ENCODE measurements around the gene GPR139.

GPR139 gene

DNA sequence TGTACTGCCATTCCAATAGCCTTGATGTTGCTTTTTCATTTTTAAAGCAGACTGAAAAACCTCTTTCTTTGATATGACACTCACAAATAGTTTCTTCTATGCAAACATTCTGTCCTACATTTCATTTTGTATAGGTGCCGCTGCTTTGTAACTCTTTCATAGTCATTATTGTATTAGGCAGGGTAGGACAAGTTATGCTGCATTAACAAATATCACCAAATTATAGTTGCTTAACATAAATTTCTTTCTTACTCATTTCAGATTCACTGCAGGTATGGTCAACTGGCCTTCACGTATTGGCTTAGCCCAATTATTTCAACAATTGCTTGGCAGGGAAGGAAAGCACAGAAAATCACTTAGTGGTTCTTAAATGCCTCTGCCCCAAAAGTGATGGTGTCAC is 70.8 kb downstream of the GPR139 start:
- Histone ChIP-seq H3K9ac (ENCODE audit: low read depth, low read length) (no peak overlapping the region), H2AFZ (ENCODE audit: low read depth, low read length) (no peak overlapping the region), H3K4me1 (ENCODE audit: insufficient read depth, low read length) (no peaks in the 10 kb centered on the region), H3K4me3 (ENCODE audit: low read depth in 1 of 2, low read length in 2 of 2) (no peak overlapping the region), H3K79me2 (ENCODE audit: insufficient read depth, low read length) (no peaks in the 10 kb centered on the region), H3K27ac (ENCODE audit: low read length) (no peak overlapping the region), H4K20me1 (ENCODE audit: insufficient read depth, low read length) (no peaks in the 10 kb centered on the region), H3K27me3 (ENCODE audit: insufficient read depth, low read length, poor library complexity) (no peaks in the 10 kb centered on the region), H3K4me2 (ENCODE audit: insufficient read depth, low read length) (no peak overlapping the region), H3K36me3 (ENCODE audit: insufficient read depth, low read length) (no peaks in the 10 kb centered on the region), H3K9me3 (ENCODE audit: insufficient read depth, low read length, severe bottlenecking) (no peaks in the 10 kb centered on the region)
- TF ChIP-seq, protein P1, sequence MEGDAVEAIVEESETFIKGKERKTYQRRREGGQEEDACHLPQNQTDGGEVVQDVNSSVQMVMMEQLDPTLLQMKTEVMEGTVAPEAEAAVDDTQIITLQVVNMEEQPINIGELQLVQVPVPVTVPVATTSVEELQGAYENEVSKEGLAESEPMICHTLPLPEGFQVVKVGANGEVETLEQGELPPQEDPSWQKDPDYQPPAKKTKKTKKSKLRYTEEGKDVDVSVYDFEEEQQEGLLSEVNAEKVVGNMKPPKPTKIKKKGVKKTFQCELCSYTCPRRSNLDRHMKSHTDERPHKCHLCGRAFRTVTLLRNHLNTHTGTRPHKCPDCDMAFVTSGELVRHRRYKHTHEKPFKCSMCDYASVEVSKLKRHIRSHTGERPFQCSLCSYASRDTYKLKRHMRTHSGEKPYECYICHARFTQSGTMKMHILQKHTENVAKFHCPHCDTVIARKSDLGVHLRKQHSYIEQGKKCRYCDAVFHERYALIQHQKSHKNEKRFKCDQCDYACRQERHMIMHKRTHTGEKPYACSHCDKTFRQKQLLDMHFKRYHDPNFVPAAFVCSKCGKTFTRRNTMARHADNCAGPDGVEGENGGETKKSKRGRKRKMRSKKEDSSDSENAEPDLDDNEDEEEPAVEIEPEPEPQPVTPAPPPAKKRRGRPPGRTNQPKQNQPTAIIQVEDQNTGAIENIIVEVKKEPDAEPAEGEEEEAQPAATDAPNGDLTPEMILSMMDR (IDR thresholded peaks at IDR 0.05; ENCODE audit: borderline replicate concordance, extremely low read depth, low read length, poor library complexity, severe bottlenecking) = no peak
- TF ChIP-seq EZH2 (IDR thresholded peaks at IDR 0.05; ENCODE audit: borderline replicate concordance, low read depth, low read length, severe bottlenecking) = no peak
- DNase-seq = no peak
- no peak for ATAC-seq (ENCODE audit: insufficient read depth, low read depth)

DNA sequence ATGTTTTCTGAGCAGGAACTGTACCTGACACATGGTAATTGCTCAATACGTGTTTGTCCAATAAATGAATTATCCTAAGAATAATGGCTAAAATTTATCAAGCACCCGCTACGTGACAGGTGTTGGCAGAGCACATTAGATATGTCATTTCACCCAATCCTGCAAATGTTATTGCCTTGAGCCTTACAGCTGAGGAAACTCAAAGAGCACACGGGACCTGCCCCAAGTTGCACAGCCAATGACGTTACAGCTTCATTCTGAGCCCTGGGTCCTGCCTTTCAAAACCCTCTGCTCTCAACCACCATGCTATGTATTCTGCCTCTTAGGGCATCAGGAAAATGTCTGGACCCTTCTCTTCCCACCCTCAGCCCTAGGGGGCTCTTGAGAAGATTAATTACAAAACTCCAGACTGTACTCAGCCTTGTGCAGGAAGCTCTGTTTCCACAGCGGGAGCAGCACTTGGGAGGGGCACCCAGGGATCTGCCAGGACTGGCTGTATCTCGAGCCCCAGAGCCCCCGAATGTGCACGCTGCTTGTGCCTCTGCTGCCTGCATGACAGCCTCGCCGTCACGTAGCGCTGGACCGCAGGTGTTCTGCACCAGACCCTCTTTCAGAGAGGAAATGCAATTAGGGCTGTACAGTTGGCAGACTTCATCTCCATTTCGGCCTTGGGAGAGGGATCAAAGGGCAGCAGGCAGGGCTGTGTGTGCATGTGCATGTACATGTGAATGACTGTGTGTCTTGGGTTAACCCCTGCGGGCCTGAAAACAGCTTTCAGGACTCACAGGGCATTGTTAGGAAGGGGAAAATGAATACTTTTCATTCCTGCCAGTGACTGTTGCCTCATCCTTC is 71.6 kb downstream of the GPR139 start:
- Histone ChIP-seq H3K27ac (ENCODE audit: low read length) (no peak overlapping the region), H2AFZ (ENCODE audit: low read depth, low read length) (no peak overlapping the region)
- no peak for ATAC-seq (ENCODE audit: insufficient read depth, low read depth)

DNA sequence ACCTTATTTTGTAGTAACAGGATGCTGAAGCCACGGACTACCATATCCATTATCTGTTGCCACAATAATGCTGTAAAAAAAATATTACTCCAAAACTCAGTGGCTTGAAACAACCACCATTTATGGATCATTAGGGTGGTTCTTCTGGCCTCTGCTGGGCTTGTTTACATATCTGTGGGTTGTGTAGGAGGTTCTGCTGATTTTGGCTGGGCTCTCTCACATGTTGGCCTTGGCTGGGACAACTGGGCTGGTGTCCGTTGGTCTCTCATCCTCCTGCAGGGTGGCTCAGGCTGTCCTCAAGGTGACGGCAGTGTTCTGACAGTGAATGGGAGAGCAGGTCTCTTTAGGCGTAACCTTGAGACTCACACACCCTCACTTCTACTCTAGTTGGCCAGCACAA is 76.0 kb downstream of the GPR139 start:
- Histone ChIP-seq H3K9ac (ENCODE audit: low read depth, low read length) (no peak overlapping the region), H4K20me1 (ENCODE audit: insufficient read depth, low read length) (0 out of 2 replicates have a peak, but pooled peaks cover 3% of the 10 kb centered on the region), H2AFZ (ENCODE audit: low read depth, low read length) (no peak overlapping the region), H3K27ac (ENCODE audit: low read length) (no peak overlapping the region), H3K36me3 (ENCODE audit: insufficient read depth, low read length) (no peaks in the 10 kb centered on the region), H3K4me2 (ENCODE audit: insufficient read depth, low read length) (no peak overlapping the region), H3K79me2 (ENCODE audit: insufficient read depth, low read length) (no peaks in the 10 kb centered on the region), H3K4me1 (ENCODE audit: insufficient read depth, low read length) (no peaks in the 10 kb centered on the region), H3K9me3 (ENCODE audit: insufficient read depth, low read length, severe bottlenecking) (no peaks in the 10 kb centered on the region), H3K27me3 (ENCODE audit: insufficient read depth, low read length, poor library complexity) (no peaks in the 10 kb centered on the region), H3K4me3 (ENCODE audit: low read depth in 1 of 2, low read length in 2 of 2) (no peak overlapping the region)
- TF ChIP-seq, protein P1 (IDR thresholded peaks at IDR 0.05; ENCODE audit: borderline replicate concordance, extremely low read depth, low read length, poor library complexity, severe bottlenecking) = no peak
- no peak for ATAC-seq (ENCODE audit: insufficient read depth, low read depth)
- DNase-seq = no peak

More for the DNA sequence above, 71.6 kb downstream of the GPR139 start:
- no peaks in the 10 kb centered on the region for H3K9me3 ChIP-seq (ENCODE audit: insufficient read depth, low read length, severe bottlenecking)
- no peak overlapping the region for H3K4me3 ChIP-seq (ENCODE audit: low read depth in 1 of 2, low read length in 2 of 2)
- DNase-seq = no peak
- H3K79me2 ChIP-seq (ENCODE audit: insufficient read depth, low read length) = no peaks in the 10 kb centered on the region
- H3K27me3 ChIP-seq (ENCODE audit: insufficient read depth, low read length, poor library complexity) = no peaks in the 10 kb centered on the region
- H3K36me3 ChIP-seq (ENCODE audit: insufficient read depth, low read length) = no peaks in the 10 kb centered on the region
- no peak overlapping the region for H3K4me2 ChIP-seq (ENCODE audit: insufficient read depth, low read length)
- H3K9ac ChIP-seq (ENCODE audit: low read depth, low read length) = no peak overlapping the region
- no peaks in the 10 kb centered on the region for H3K4me1 ChIP-seq (ENCODE audit: insufficient read depth, low read length)
- no peak for TF ChIP-seq EZH2 (IDR thresholded peaks at IDR 0.05; ENCODE audit: borderline replicate concordance, low read depth, low read length, severe bottlenecking)
- TF ChIP-seq, protein P1 (IDR thresholded peaks at IDR 0.05; ENCODE audit: borderline replicate concordance, extremely low read depth, low read length, poor library complexity, severe bottlenecking) = no peak
- no peaks in the 10 kb centered on the region for H4K20me1 ChIP-seq (ENCODE audit: insufficient read depth, low read length)
